Osteocyte (in vitro differentiated cells): ENCODE data around the gene DOCK3. TPM values are rescaled to one million over a fixed set of nuclear protein-coding genes. Genes with fewer than 3 reads are reported as not detected.

ENCODE experiments used
- DNase-seq: peaks from one replicate; pipeline ENCODE4 v3.0.0; 2021; ENCODE audit warnings: mixed read lengths; ENCODE audit not compliant: unreplicated experiment; ENCODE audit errors: extremely low spot score
- H3K27ac Mint-ChIP-seq: one replicate; pipeline ENCODE4 v1.8.0; 2021; ENCODE audit warnings: mild to moderate bottlenecking, mixed read lengths; ENCODE audit not compliant: unreplicated experiment
- H3K27me3 Mint-ChIP-seq: one replicate; pipeline ENCODE4 v1.8.0; 2021; ENCODE audit warnings: mixed read lengths; ENCODE audit not compliant: unreplicated experiment
- H3K36me3 Mint-ChIP-seq: one replicate; pipeline ENCODE4 v1.8.0; 2021; ENCODE audit warnings: mixed read lengths; ENCODE audit not compliant: unreplicated experiment
- H3K4me1 Mint-ChIP-seq: one replicate; pipeline ENCODE4 v1.8.0; 2021; ENCODE audit warnings: mixed read lengths; ENCODE audit not compliant: unreplicated experiment
- H3K4me3 Mint-ChIP-seq: one replicate; pipeline ENCODE4 v1.8.0; 2021; ENCODE audit warnings: mild to moderate bottlenecking, moderate library complexity, mixed read lengths; ENCODE audit not compliant: unreplicated experiment
- H3K9me3 Mint-ChIP-seq: one replicate; pipeline ENCODE4 v1.8.0; 2021; ENCODE audit warnings: mixed read lengths; ENCODE audit not compliant: unreplicated experiment
- CTCF ChIP-seq: fragments of 200-600 bp; sonication (generic); IDR thresholded peaks from 2 replicates; pipeline ENCODE4 v1.5.0; 2021; ENCODE audit warnings: antibody characterized with exemption, mild to moderate bottlenecking, moderate library complexity
- total RNA-seq: library from RNA; stranded (reverse); gene quantifications from 2 replicates; pipeline ENCODE4 v1.2.1, GENCODE V29; 2021

The DOCK3 gene
- total RNA-seq, 1 donor from 2014 or later: 0.24 TPM

- no peak for TF ChIP-seq CTCF
- no peaks in the 10 kb centered on the region for H3K9me3 Mint-ChIP-seq
- peaks cover 28% of the 10 kb centered on the region for H3K4me1 Mint-ChIP-seq
- DNase-seq: no peak
- H3K27me3 Mint-ChIP-seq: no peaks in the 10 kb centered on the region
- no peak overlapping the region for H3K27ac Mint-ChIP-seq
- H3K36me3 Mint-ChIP-seq: no peaks in the 10 kb centered on the region
- no peak overlapping the region for H3K4me3 Mint-ChIP-seq
Measured at GRCh38 chr3:50628601-50629000, 46.1 kb upstream of the DOCK3 start.

GRCh38 chr3:50630394-50630793, 44.3 kb upstream of the DOCK3 start:
- no peaks in the 10 kb centered on the region for H3K27me3 Mint-ChIP-seq
- H3K36me3 Mint-ChIP-seq: no peaks in the 10 kb centered on the region
- H3K4me3 Mint-ChIP-seq: no peak overlapping the region
- no peaks in the 10 kb centered on the region for H3K9me3 Mint-ChIP-seq
- no peak for DNase-seq
- no peak for TF ChIP-seq CTCF
- peaks cover 19% of the 10 kb centered on the region for H3K4me1 Mint-ChIP-seq
- H3K27ac Mint-ChIP-seq: no peak overlapping the region

- Mint-ChIP-seq H3K27me3 (no peaks in the 10 kb centered on the region), H3K27ac (no peak overlapping the region), H3K4me1 (peaks cover 19% of the 10 kb centered on the region), H3K4me3 (no peak overlapping the region), H3K36me3 (no peaks in the 10 kb centered on the region), H3K9me3 (no peaks in the 10 kb centered on the region)
- DNase-seq: no peak
- TF ChIP-seq CTCF: no peak
Measured at GRCh38 chr3:50630877-50631276, 43.9 kb upstream of the DOCK3 start.

- H3K9me3 Mint-ChIP-seq: no peaks in the 10 kb centered on the region
- H3K4me3 Mint-ChIP-seq: no peak overlapping the region
- peaks cover 19% of the 10 kb centered on the region for H3K4me1 Mint-ChIP-seq
- no peaks in the 10 kb centered on the region for H3K27me3 Mint-ChIP-seq
- no peak overlapping the region for H3K27ac Mint-ChIP-seq
- TF ChIP-seq CTCF: no peak
- no peaks in the 10 kb centered on the region for H3K36me3 Mint-ChIP-seq
- no peak for DNase-seq
Measured at GRCh38 chr3:50632450-50632849, 42.3 kb upstream of the DOCK3 start.

GRCh38 chr3:50633230-50633790, 41.4 kb upstream of the DOCK3 start:
- Mint-ChIP-seq H3K4me3 (no peak overlapping the region), H3K9me3 (no peaks in the 10 kb centered on the region), H3K36me3 (no peaks in the 10 kb centered on the region), H3K27ac (no peak overlapping the region), H3K4me1 (peaks cover 18% of the 10 kb centered on the region), H3K27me3 (no peaks in the 10 kb centered on the region)
- DNase-seq: no peak
- no peak for TF ChIP-seq CTCF
